Measurements from ENCODE around the gene PTPRO. TPM values are rescaled to one million over a fixed set of nuclear protein-coding genes. Genes with fewer than 3 reads are reported as not detected.

The PTPRO gene
- polyA plus RNA-seq, 1 donor (not counting 4 experiments of a cell fraction or from before 2014, with no cell fraction given): 0.17 TPM

DNA sequence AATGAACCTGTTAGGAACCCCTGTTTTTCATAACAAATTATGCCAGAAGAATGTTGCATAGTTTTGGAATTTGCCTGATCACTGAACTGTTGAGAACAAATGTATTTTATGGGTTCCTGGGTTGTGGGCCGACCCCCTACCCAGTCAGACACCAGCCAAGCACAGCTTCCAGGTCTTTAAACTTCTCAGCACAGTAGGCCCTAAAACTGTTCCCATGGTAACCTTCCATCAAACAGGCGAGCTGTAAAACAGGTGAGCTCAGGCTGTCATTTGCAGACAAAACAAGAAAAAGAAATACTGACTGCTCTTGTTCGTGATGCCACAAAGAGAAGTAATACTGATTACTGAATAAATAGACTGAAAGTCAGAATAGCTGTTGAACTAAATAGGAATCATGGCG, 147.0 kb downstream of the PTPRO start:
- H3K36me3 ChIP-seq (ENCODE audit: control insufficient read depth in 2 of 2, extremely low read depth in 1 of 2, insufficient read depth in 2 of 2, low read length in 2 of 2): no peaks in the 10 kb centered on the region
- dilution Hi-C loops (cut with MboI; ENCODE audit: extremely low pct_ligation_motif_present, low sequenced_read_pairs): no loop called here
- H3K27me3 ChIP-seq (ENCODE audit: control insufficient read depth, extremely low read depth, insufficient read depth, low read length): no peaks in the 10 kb centered on the region
- no peak overlapping the region for H3K4me3 ChIP-seq (ENCODE audit: control insufficient read depth in 2 of 3, extremely low read depth in 1 of 3, insufficient read depth in 2 of 3, low read depth in 1 of 3, low read length in 3 of 3)
- H3K9me3 ChIP-seq (ENCODE audit: control insufficient read depth, low read depth, low read length): no peaks in the 10 kb centered on the region
- H4K20me1 ChIP-seq (ENCODE audit: control insufficient read depth, extremely low read depth, insufficient read depth, low read length): no peaks in the 10 kb centered on the region
- no peak overlapping the region for H3K9ac ChIP-seq (ENCODE audit: control insufficient read depth, extremely low read depth, insufficient read depth, low read length)
- H3K9me1 ChIP-seq (ENCODE audit: control insufficient read depth, extremely low read depth, insufficient read depth, low read length): no peaks in the 10 kb centered on the region
- no peak for TF ChIP-seq EZH2 (IDR thresholded peaks at IDR 0.05; ENCODE audit: low read length)
- TF ChIP-seq, protein P1, sequence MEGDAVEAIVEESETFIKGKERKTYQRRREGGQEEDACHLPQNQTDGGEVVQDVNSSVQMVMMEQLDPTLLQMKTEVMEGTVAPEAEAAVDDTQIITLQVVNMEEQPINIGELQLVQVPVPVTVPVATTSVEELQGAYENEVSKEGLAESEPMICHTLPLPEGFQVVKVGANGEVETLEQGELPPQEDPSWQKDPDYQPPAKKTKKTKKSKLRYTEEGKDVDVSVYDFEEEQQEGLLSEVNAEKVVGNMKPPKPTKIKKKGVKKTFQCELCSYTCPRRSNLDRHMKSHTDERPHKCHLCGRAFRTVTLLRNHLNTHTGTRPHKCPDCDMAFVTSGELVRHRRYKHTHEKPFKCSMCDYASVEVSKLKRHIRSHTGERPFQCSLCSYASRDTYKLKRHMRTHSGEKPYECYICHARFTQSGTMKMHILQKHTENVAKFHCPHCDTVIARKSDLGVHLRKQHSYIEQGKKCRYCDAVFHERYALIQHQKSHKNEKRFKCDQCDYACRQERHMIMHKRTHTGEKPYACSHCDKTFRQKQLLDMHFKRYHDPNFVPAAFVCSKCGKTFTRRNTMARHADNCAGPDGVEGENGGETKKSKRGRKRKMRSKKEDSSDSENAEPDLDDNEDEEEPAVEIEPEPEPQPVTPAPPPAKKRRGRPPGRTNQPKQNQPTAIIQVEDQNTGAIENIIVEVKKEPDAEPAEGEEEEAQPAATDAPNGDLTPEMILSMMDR (optimal IDR thresholded peaks at IDR 0.05 in 1 of 3, IDR thresholded peaks at IDR 0.05 in 1 of 3, conservative IDR thresholded peaks at IDR 0.05 in 1 of 3; ENCODE audit: extremely low read depth in 1 of 3, insufficient read depth in 2 of 3, low read length in 3 of 3): no peak
- FAIRE-seq (no peak), DNase-seq (ENCODE audit: low read depth, low spot score) (no peak)
- H3K79me2 ChIP-seq (ENCODE audit: control insufficient read depth, insufficient read depth, low read length): no peaks in the 10 kb centered on the region
- no peaks in the 10 kb centered on the region for H3K4me1 ChIP-seq (ENCODE audit: control insufficient read depth, extremely low read depth, insufficient read depth, low read length)
- H3K4me2 ChIP-seq (ENCODE audit: control insufficient read depth, extremely low read depth, insufficient read depth, low read depth, low read length): no peak overlapping the region
- H2AFZ ChIP-seq (ENCODE audit: control insufficient read depth, low read length): no peak overlapping the region
- H3K27ac ChIP-seq (ENCODE audit: control insufficient read depth, insufficient read depth, low read length): no peak overlapping the region

DNA sequence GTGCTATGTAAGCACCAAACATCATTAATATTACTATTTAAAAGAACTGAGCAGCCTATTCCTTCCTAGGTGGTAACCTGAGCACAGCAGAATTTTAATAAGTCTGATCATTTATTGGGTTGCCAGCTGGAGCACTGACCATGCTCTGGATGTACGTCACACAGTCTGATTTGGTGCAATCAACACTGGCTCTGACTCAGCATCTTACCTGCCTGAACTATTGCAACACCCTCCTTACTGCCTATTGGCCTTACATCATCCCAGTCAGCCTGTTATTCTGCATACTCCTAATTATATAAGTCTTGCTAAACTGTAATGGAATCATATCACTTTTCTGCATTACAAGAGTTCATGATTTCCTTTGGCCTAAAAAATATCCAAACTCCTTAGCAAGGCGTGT, 149.7 kb downstream of the PTPRO start:
- peak; percentile 34 for FAIRE-seq
- Histone ChIP-seq H3K4me2 (ENCODE audit: control insufficient read depth, extremely low read depth, insufficient read depth, low read depth, low read length) (no peak overlapping the region), H4K20me1 (ENCODE audit: control insufficient read depth, extremely low read depth, insufficient read depth, low read length) (no peaks in the 10 kb centered on the region), H3K79me2 (ENCODE audit: control insufficient read depth, insufficient read depth, low read length) (no peaks in the 10 kb centered on the region), H3K36me3 (ENCODE audit: control insufficient read depth in 2 of 2, extremely low read depth in 1 of 2, insufficient read depth in 2 of 2, low read length in 2 of 2) (no peaks in the 10 kb centered on the region), H3K9me1 (ENCODE audit: control insufficient read depth, extremely low read depth, insufficient read depth, low read length) (no peaks in the 10 kb centered on the region), H2AFZ (ENCODE audit: control insufficient read depth, low read length) (no peak overlapping the region), H3K4me3 (ENCODE audit: control insufficient read depth in 2 of 3, extremely low read depth in 1 of 3, insufficient read depth in 2 of 3, low read depth in 1 of 3, low read length in 3 of 3) (no peak overlapping the region), H3K27me3 (ENCODE audit: control insufficient read depth, extremely low read depth, insufficient read depth, low read length) (no peaks in the 10 kb centered on the region), H3K9me3 (ENCODE audit: control insufficient read depth, low read depth, low read length) (no peaks in the 10 kb centered on the region), H3K9ac (ENCODE audit: control insufficient read depth, extremely low read depth, insufficient read depth, low read length) (no peak overlapping the region), H3K4me1 (ENCODE audit: control insufficient read depth, extremely low read depth, insufficient read depth, low read length) (no peaks in the 10 kb centered on the region), H3K27ac (ENCODE audit: control insufficient read depth, insufficient read depth, low read length) (no peak overlapping the region)
- DNase-seq (ENCODE audit: low read depth, low spot score): peak; percentile 17
- dilution Hi-C loops (cut with MboI; ENCODE audit: extremely low pct_ligation_motif_present, low sequenced_read_pairs): no loop called here
- TF ChIP-seq, protein P1 (optimal IDR thresholded peaks at IDR 0.05 in 1 of 3, IDR thresholded peaks at IDR 0.05 in 1 of 3, conservative IDR thresholded peaks at IDR 0.05 in 1 of 3; ENCODE audit: extremely low read depth in 1 of 3, insufficient read depth in 2 of 3, low read length in 3 of 3): no peak
- no peak for TF ChIP-seq EZH2 (IDR thresholded peaks at IDR 0.05; ENCODE audit: low read length)

Data from keratinocyte (primary cell).